NB4 (cell line): ENCODE data around the gene LASP1NB.

Source experiments
- CTCF ChIP-seq: IDR thresholded peaks from one replicate; pipeline ENCODE4 v1.5.1; 2012; ENCODE audit warnings: low read depth, low read length
- MAX ChIP-seq: IDR thresholded peaks from 2 replicates; pipeline ENCODE4 v1.6.1; 2011; ENCODE audit warnings: low read depth, low read length
- POLR2A ChIP-seq: IDR thresholded peaks from 2 replicates; pipeline ENCODE4 v1.6.1; 2011; ENCODE audit warnings: mild to moderate bottlenecking; ENCODE audit not compliant: insufficient read length; ENCODE audit errors: extremely low read depth

GRCh38 chr17:38958326-38958725, 32.9 kb downstream of the LASP1NB start:
- no peak for TF ChIP-seq CTCF
- no peak for TF ChIP-seq POLR2A
- no peak for TF ChIP-seq MAX
